HepG2 (cell line): ENCODE data around the gene NUBP2. TPM values are rescaled to one million over a fixed set of nuclear protein-coding genes. Genes with fewer than 3 reads are reported as not detected.

Source experiments
- AGO2 ChIP-seq: fragments of 200-400 bp; formaldehyde crosslinking; optimal IDR thresholded peaks from 2 replicates; pipeline ENCODE3; 2017; ENCODE audit warnings: mild to moderate bottlenecking, low read depth, low read length, moderate library complexity
- ARHGAP35 ChIP-seq: sonication (generic); formaldehyde crosslinking; IDR thresholded peaks from 2 replicates; pipeline ENCODE4 v1.9.0; 2022; ENCODE audit warnings: mild to moderate bottlenecking, inconsistent platforms, moderate library complexity, missing genetic modification reagents, borderline replicate concordance
- POLR2G ChIP-seq: fragments of 200-400 bp; formaldehyde crosslinking; IDR thresholded peaks from 2 replicates; pipeline ENCODE4 v1.6.1; 2018; ENCODE audit warnings: mild to moderate bottlenecking, low read depth, low read length, moderate library complexity
- TRIM24 ChIP-seq: sonication (generic); formaldehyde crosslinking; IDR thresholded peaks from 2 replicates; pipeline ENCODE4 v1.8.0; 2022; ENCODE audit warnings: mild to moderate bottlenecking, missing genetic modification reagents
- ZNF138 ChIP-seq: sonication (generic); formaldehyde crosslinking; IDR thresholded peaks from 2 replicates; pipeline ENCODE4 v1.5.0; 2020; ENCODE audit warnings: mild to moderate bottlenecking, low read depth, missing genetic modification reagents
- ZNF20 ChIP-seq: sonication (generic); formaldehyde crosslinking; IDR thresholded peaks from 2 replicates; pipeline ENCODE4 v1.4.0; 2020; ENCODE audit warnings: mild to moderate bottlenecking, moderate library complexity, missing genetic modification reagents
- ZNF264 ChIP-seq: sonication (generic); formaldehyde crosslinking; IDR thresholded peaks from 2 replicates; pipeline ENCODE4 v1.4.0; 2020; ENCODE audit warnings: missing genetic modification reagents
- polyA plus RNA-seq, 8 experiments: library from polyadenylated mRNA; depleted of rRNA in 3 of 8; stranded (reverse) in 7 of 8; unstranded in 1 of 8; fragments of >200 nt; fragmentation: Illumina TruSeq in 4 of 8; extraction: Trizol in 4 of 8; gene quantifications; 2 replicates each; pipeline versions ENCODE4 v1.2.1 to v1.2.3, GENCODE V29; 2011 to 2016; ENCODE audit warnings: low read depth in 4 of 8, missing spikeins in 1 of 8, mixed read lengths in 1 of 8; ENCODE audit not compliant: insufficient read depth in 1 of 8
- total RNA-seq, 5 experiments: library from RNA; depleted of rRNA; stranded (reverse); fragments of >200 nt; fragmentation: Illumina TruSeq; extraction: Trizol; gene quantifications; 2 replicates each; pipeline ENCODE4 v1.2.3, GENCODE V29; 2016; ENCODE audit warnings: low read depth in 1 of 5
- TF ChIP-seq, protein P1 (sequence below): sonication (generic); formaldehyde crosslinking; IDR thresholded peaks from 2 replicates; pipeline ENCODE4 v1.4.0; 2020; ENCODE audit warnings: missing genetic modification reagents
- TF ChIP-seq, protein P2 (sequence below): sonication (generic); formaldehyde crosslinking; IDR thresholded peaks from 2 replicates; pipeline ENCODE4 v1.5.1; 2020; ENCODE audit warnings: missing genetic modification reagents, mild to moderate bottlenecking, borderline replicate concordance
- TF ChIP-seq, protein P3 (sequence below): sonication (generic); formaldehyde crosslinking; IDR thresholded peaks from 2 replicates; pipeline ENCODE4 v1.4.0; 2020; ENCODE audit warnings: mild to moderate bottlenecking, missing genetic modification reagents
- TF ChIP-seq, protein P4 (sequence below): sonication (generic); formaldehyde crosslinking; IDR thresholded peaks from 2 replicates; pipeline ENCODE4 v1.4.0; 2020; ENCODE audit warnings: missing genetic modification reagents
- TF ChIP-seq, protein P5 (sequence below): sonication (generic); formaldehyde crosslinking; IDR thresholded peaks from 2 replicates; pipeline ENCODE4 v1.9.0; 2022; ENCODE audit warnings: missing genetic modification reagents, mild to moderate bottlenecking, borderline replicate concordance

Gene NUBP2
- total and polyA plus RNA-seq, 2 of the 13 experiments (the other 11 are each of a cell fraction or from before 2014, with no cell fraction given) = 25.7 to 61.5 TPM

DNA sequence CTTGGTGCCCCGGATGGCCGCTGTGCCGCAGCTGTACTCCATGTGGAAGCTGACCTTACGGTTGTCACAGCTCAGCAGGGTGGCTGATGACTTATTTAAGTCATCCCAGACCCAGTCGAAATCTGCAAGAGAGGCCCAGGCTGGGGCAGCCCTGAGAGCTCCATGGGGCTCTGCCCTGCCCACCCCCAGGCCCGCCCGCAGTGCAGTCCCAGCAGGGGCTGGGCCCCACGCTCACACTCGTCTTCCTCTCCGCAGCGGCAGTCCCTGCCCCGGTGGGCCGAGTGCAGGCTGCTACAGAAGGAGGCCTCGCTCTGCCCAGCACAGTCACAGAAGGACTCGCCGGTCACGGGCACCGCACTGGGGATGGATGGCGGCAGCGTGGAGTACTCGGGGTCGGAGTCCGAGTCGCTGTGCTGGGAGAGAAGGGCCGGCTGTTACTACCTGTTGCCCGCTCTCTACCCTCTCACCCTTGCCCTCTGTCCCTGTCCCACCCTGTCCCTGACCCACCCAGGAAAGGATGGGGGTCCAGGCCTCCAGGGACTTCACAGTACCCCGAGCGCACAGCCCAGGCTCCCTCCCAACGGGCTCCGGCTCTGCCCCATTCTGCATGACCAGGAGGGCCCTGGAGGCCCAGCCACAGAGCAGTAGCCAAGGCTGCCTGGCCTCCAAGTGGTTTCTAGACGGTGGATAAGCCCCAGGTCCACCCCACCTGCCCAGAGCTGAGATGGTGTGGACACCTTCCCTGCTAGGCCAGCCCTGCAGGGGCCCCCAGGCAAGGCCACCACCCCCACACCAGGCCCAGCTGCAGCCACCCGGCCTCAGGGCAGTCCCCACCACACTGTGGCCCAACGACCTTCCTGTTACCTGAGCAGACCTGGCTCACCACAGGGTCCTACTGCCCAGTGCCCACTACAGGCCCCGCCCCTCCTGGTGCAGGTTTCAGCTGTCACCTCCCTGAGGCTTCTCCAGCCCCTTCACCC, 4.3 kb upstream of the NUBP2 start (continued):
- no peak for TF ChIP-seq ZNF20 (CRISPR knock-in tag)
- peak; percentile 87 for TF ChIP-seq AGO2
- no peak for TF ChIP-seq TRIM24 (CRISPR knock-in tag)
- TF ChIP-seq, protein P1, sequence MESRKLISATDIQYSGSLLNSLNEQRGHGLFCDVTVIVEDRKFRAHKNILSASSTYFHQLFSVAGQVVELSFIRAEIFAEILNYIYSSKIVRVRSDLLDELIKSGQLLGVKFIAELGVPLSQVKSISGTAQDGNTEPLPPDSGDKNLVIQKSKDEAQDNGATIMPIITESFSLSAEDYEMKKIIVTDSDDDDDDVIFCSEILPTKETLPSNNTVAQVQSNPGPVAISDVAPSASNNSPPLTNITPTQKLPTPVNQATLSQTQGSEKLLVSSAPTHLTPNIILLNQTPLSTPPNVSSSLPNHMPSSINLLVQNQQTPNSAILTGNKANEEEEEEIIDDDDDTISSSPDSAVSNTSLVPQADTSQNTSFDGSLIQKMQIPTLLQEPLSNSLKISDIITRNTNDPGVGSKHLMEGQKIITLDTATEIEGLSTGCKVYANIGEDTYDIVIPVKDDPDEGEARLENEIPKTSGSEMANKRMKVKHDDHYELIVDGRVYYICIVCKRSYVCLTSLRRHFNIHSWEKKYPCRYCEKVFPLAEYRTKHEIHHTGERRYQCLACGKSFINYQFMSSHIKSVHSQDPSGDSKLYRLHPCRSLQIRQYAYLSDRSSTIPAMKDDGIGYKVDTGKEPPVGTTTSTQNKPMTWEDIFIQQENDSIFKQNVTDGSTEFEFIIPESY = peak; percentile 89
- TF ChIP-seq, protein P2, sequence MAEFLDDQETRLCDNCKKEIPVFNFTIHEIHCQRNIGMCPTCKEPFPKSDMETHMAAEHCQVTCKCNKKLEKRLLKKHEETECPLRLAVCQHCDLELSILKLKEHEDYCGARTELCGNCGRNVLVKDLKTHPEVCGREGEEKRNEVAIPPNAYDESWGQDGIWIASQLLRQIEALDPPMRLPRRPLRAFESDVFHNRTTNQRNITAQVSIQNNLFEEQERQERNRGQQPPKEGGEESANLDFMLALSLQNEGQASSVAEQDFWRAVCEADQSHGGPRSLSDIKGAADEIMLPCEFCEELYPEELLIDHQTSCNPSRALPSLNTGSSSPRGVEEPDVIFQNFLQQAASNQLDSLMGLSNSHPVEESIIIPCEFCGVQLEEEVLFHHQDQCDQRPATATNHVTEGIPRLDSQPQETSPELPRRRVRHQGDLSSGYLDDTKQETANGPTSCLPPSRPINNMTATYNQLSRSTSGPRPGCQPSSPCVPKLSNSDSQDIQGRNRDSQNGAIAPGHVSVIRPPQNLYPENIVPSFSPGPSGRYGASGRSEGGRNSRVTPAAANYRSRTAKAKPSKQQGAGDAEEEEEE (CRISPR knock-in tag) = no peak
- peak; percentile 64 for TF ChIP-seq POLR2G
- no peak for TF ChIP-seq ARHGAP35 (CRISPR knock-in tag)
- no peak for TF ChIP-seq ZNF138
- TF ChIP-seq, protein P3, sequence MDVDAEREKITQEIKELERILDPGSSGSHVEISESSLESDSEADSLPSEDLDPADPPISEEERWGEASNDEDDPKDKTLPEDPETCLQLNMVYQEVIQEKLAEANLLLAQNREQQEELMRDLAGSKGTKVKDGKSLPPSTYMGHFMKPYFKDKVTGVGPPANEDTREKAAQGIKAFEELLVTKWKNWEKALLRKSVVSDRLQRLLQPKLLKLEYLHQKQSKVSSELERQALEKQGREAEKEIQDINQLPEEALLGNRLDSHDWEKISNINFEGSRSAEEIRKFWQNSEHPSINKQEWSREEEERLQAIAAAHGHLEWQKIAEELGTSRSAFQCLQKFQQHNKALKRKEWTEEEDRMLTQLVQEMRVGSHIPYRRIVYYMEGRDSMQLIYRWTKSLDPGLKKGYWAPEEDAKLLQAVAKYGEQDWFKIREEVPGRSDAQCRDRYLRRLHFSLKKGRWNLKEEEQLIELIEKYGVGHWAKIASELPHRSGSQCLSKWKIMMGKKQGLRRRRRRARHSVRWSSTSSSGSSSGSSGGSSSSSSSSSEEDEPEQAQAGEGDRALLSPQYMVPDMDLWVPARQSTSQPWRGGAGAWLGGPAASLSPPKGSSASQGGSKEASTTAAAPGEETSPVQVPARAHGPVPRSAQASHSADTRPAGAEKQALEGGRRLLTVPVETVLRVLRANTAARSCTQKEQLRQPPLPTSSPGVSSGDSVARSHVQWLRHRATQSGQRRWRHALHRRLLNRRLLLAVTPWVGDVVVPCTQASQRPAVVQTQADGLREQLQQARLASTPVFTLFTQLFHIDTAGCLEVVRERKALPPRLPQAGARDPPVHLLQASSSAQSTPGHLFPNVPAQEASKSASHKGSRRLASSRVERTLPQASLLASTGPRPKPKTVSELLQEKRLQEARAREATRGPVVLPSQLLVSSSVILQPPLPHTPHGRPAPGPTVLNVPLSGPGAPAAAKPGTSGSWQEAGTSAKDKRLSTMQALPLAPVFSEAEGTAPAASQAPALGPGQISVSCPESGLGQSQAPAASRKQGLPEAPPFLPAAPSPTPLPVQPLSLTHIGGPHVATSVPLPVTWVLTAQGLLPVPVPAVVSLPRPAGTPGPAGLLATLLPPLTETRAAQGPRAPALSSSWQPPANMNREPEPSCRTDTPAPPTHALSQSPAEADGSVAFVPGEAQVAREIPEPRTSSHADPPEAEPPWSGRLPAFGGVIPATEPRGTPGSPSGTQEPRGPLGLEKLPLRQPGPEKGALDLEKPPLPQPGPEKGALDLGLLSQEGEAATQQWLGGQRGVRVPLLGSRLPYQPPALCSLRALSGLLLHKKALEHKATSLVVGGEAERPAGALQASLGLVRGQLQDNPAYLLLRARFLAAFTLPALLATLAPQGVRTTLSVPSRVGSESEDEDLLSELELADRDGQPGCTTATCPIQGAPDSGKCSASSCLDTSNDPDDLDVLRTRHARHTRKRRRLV (CRISPR knock-in tag) = no peak
- TF ChIP-seq, protein P4, sequence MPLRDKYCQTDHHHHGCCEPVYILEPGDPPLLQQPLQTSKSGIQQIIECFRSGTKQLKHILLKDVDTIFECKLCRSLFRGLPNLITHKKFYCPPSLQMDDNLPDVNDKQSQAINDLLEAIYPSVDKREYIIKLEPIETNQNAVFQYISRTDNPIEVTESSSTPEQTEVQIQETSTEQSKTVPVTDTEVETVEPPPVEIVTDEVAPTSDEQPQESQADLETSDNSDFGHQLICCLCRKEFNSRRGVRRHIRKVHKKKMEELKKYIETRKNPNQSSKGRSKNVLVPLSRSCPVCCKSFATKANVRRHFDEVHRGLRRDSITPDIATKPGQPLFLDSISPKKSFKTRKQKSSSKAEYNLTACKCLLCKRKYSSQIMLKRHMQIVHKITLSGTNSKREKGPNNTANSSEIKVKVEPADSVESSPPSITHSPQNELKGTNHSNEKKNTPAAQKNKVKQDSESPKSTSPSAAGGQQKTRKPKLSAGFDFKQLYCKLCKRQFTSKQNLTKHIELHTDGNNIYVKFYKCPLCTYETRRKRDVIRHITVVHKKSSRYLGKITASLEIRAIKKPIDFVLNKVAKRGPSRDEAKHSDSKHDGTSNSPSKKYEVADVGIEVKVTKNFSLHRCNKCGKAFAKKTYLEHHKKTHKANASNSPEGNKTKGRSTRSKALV (CRISPR knock-in tag) = no peak
- no peak for TF ChIP-seq ZNF264
- TF ChIP-seq, protein P5, sequence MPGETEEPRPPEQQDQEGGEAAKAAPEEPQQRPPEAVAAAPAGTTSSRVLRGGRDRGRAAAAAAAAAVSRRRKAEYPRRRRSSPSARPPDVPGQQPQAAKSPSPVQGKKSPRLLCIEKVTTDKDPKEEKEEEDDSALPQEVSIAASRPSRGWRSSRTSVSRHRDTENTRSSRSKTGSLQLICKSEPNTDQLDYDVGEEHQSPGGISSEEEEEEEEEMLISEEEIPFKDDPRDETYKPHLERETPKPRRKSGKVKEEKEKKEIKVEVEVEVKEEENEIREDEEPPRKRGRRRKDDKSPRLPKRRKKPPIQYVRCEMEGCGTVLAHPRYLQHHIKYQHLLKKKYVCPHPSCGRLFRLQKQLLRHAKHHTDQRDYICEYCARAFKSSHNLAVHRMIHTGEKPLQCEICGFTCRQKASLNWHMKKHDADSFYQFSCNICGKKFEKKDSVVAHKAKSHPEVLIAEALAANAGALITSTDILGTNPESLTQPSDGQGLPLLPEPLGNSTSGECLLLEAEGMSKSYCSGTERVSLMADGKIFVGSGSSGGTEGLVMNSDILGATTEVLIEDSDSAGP (CRISPR knock-in tag) = 0 out of 2 replicates have a peak, but pooled peaks have one; percentile 26
